Measurements from ENCODE around the gene SEMA3E. TPM values are rescaled to one million over a fixed set of nuclear protein-coding genes. Genes with fewer than 3 reads are reported as not detected.

Gene SEMA3E
- total RNA-seq, 1 donor from 2014 or later = 0.96 TPM

DNA sequence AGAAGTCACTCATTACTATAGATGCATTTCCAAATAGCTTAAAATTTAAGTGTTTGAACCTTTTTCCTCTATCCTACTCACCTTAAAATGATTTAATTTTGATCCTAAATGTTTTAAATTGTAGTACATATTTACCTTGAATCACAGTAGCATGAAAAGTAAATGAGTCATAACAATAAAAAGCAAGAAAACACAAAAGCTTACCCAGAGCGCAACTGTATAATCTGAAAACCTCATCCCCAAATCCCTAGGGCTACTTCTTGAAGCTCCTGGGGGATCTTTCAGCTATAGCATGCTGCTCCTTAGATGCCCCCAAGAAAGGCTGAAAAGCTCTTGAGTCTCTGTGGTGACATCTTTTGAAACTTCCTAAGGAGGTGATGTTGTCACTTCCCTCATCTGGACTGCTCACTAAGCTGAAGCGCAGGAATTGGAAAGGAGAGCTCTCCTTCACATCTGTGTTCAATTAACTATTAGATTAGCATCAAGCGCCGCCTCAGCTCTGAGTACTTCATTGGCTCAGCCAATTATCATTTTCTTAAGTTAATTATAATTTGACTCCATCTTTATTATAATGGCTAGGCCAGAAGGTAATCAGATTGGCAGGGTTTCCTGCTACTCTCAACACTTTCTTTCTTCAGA lies 60.2 kb downstream of the SEMA3E start:
- TF ChIP-seq, protein P1, sequence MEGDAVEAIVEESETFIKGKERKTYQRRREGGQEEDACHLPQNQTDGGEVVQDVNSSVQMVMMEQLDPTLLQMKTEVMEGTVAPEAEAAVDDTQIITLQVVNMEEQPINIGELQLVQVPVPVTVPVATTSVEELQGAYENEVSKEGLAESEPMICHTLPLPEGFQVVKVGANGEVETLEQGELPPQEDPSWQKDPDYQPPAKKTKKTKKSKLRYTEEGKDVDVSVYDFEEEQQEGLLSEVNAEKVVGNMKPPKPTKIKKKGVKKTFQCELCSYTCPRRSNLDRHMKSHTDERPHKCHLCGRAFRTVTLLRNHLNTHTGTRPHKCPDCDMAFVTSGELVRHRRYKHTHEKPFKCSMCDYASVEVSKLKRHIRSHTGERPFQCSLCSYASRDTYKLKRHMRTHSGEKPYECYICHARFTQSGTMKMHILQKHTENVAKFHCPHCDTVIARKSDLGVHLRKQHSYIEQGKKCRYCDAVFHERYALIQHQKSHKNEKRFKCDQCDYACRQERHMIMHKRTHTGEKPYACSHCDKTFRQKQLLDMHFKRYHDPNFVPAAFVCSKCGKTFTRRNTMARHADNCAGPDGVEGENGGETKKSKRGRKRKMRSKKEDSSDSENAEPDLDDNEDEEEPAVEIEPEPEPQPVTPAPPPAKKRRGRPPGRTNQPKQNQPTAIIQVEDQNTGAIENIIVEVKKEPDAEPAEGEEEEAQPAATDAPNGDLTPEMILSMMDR (IDR thresholded peaks at IDR 0.05; ENCODE audit: partially characterized antibody, unreplicated experiment) = no peak
- no peaks in the 10 kb centered on the region for H3K36me3 Mint-ChIP-seq (ENCODE audit: unreplicated experiment)
- H3K4me3 Mint-ChIP-seq (ENCODE audit: unreplicated experiment) = no peak overlapping the region
- no peak overlapping the region for H3K27ac Mint-ChIP-seq (ENCODE audit: unreplicated experiment)
- no peaks in the 10 kb centered on the region for H3K9me3 Mint-ChIP-seq (ENCODE audit: unreplicated experiment)
- no peaks in the 10 kb centered on the region for H3K27me3 Mint-ChIP-seq (ENCODE audit: unreplicated experiment)
- no peak for DNase-seq
- H3K4me1 Mint-ChIP-seq (ENCODE audit: low read depth, unreplicated experiment) = peaks cover 4% of the 10 kb centered on the region

- no peak overlapping the region for H3K4me3 Mint-ChIP-seq (ENCODE audit: unreplicated experiment)
- H3K27ac Mint-ChIP-seq (ENCODE audit: unreplicated experiment) = no peak overlapping the region
- H3K4me1 Mint-ChIP-seq (ENCODE audit: low read depth, unreplicated experiment) = peaks cover 4% of the 10 kb centered on the region
- TF ChIP-seq, protein P1 (IDR thresholded peaks at IDR 0.05; ENCODE audit: partially characterized antibody, unreplicated experiment) = no peak
- H3K36me3 Mint-ChIP-seq (ENCODE audit: unreplicated experiment) = no peaks in the 10 kb centered on the region
- H3K27me3 Mint-ChIP-seq (ENCODE audit: unreplicated experiment) = no peaks in the 10 kb centered on the region
- H3K9me3 Mint-ChIP-seq (ENCODE audit: unreplicated experiment) = no peaks in the 10 kb centered on the region
- DNase-seq = no peak
Measured at GRCh38 chr7:83586281-83586680, 62.7 kb downstream of the SEMA3E start.

GRCh38 chr7:83581667-83582435 lies 67.1 kb downstream of the SEMA3E start:
- no peaks in the 10 kb centered on the region for H3K36me3 Mint-ChIP-seq (ENCODE audit: unreplicated experiment)
- TF ChIP-seq, protein P1 (IDR thresholded peaks at IDR 0.05; ENCODE audit: partially characterized antibody, unreplicated experiment) = no peak
- H3K27ac Mint-ChIP-seq (ENCODE audit: unreplicated experiment) = no peak overlapping the region
- no peaks in the 10 kb centered on the region for H3K27me3 Mint-ChIP-seq (ENCODE audit: unreplicated experiment)
- no peaks in the 10 kb centered on the region for H3K9me3 Mint-ChIP-seq (ENCODE audit: unreplicated experiment)
- H3K4me3 Mint-ChIP-seq (ENCODE audit: unreplicated experiment) = no peak overlapping the region
- no peak for DNase-seq
- no peaks in the 10 kb centered on the region for H3K4me1 Mint-ChIP-seq (ENCODE audit: low read depth, unreplicated experiment)

- TF ChIP-seq, protein P1 (IDR thresholded peaks at IDR 0.05; ENCODE audit: partially characterized antibody, unreplicated experiment) = no peak
Measured at GRCh38 chr7:83579740-83580139, 69.2 kb downstream of the SEMA3E start.

DNA sequence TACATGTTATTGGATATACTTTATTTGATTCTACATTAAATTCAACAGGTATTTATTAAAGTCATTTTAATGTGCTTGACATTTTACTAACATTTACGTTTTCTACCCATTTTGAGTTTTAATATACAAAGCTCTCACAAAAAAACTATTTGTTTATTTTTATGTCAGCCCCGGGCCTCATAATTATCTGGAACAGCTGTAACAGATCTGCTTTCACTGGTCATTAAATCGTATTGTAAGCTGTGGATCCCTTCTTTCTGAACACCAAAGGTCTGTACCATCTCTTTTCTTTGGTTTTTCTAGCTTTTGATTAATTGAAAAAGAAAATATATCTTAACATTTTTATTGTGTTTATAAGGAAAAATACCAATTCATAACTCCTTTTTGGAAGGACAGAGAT lies 73.5 kb downstream of the SEMA3E start:
- TF ChIP-seq, protein P1 (IDR thresholded peaks at IDR 0.05; ENCODE audit: partially characterized antibody, unreplicated experiment) = no peak
- Mint-ChIP-seq H3K36me3 (ENCODE audit: unreplicated experiment) (no peaks in the 10 kb centered on the region), H3K4me1 (ENCODE audit: low read depth, unreplicated experiment) (peaks cover 2% of the 10 kb centered on the region), H3K9me3 (ENCODE audit: unreplicated experiment) (no peaks in the 10 kb centered on the region), H3K4me3 (ENCODE audit: unreplicated experiment) (no peak overlapping the region), H3K27me3 (ENCODE audit: unreplicated experiment) (no peaks in the 10 kb centered on the region), H3K27ac (ENCODE audit: unreplicated experiment) (no peak overlapping the region)
- no peak for DNase-seq

More at GRCh38 chr7:83579740-83580139, 69.2 kb downstream of the SEMA3E start:
- Mint-ChIP-seq H3K36me3 (ENCODE audit: unreplicated experiment) (no peaks in the 10 kb centered on the region), H3K27ac (ENCODE audit: unreplicated experiment) (no peak overlapping the region), H3K4me1 (ENCODE audit: low read depth, unreplicated experiment) (no peaks in the 10 kb centered on the region), H3K4me3 (ENCODE audit: unreplicated experiment) (no peak overlapping the region), H3K27me3 (ENCODE audit: unreplicated experiment) (no peaks in the 10 kb centered on the region), H3K9me3 (ENCODE audit: unreplicated experiment) (no peaks in the 10 kb centered on the region)
- DNase-seq = no peak

Measured in glutamatergic neuron (in vitro differentiated cells).